CD4-positive, alpha-beta T cell treated with Interleukin-17A for 4 hours (primary cell): ENCODE measurements around the gene SPRTN.
"Not testable (repeated sequence)": the region's sequence is repeated elsewhere in the genome, so short reads cannot be mapped to it uniquely, and the experiment has no call there.

ENCODE experiments used
- DNase-seq: peaks from one replicate; pipeline ENCODE4 v3.0.0-alpha.2; 2020; ENCODE audit warnings: mixed read lengths

SPRTN gene

DNA sequence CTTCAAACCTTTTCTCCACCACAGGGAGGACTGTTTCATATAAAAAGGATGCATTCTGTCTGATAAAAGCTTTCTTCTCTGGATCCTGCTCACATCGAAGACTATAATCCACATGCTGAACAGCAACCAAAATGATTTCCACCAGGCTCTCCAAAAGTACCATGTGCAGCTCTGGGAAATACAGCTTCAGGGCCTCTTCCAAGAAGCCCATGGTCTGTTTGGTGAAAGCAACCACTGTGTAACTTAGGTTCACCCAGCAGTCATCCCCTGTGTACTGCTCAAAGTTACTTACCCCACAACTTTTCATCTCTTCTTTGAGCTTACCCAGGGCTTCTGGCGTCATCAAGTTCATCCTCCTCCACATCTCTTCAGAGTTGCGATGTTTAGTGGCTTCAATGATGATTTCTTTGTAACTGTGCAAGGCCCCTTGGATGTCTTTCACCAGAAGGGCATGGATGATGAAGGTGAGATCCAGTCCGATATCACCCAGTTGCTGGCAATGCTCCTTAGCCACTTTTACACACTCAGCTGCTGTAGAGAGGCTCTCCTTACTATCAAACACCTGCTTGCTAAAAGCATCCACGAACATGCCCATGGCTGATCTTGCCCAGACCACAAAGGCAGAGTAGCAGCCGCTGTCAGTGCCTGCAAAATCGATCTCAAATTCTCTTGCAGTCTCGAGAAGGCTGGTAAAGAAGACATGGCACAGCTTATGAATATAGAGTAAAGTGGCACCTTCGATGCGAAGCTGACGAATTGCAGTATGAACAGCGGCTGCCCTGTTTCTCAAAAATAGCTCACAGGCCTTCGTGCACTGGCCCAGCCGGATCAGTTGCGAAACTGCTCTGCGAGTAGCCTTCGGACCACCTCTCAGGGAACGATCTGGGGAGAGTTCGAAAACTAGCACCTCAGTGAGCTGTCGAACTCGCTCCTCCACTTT lies 2.2 kb upstream of the SPRTN start:
- no peak for DNase-seq

GRCh38 chr1:231337043-231337471 lies 1.0 kb upstream of the SPRTN start:
- DNase-seq = no peak

- peak; percentile 96 for DNase-seq
Observed at GRCh38 chr1:231337472-231338269, 422 bp upstream of the SPRTN start, which contains the start of gene EXOC8. Gene EXOC8 (minus strand): TSS chr1:231337852. CDS start chr1:231337745, 107 bp downstream.

GRCh38 chr1:231340328-231341013 lies 2.4 kb downstream of the SPRTN start:
- no peak for DNase-seq

GRCh38 chr1:231347961-231348360 lies 9.9 kb downstream of the SPRTN start:
- no peak for DNase-seq

DNA sequence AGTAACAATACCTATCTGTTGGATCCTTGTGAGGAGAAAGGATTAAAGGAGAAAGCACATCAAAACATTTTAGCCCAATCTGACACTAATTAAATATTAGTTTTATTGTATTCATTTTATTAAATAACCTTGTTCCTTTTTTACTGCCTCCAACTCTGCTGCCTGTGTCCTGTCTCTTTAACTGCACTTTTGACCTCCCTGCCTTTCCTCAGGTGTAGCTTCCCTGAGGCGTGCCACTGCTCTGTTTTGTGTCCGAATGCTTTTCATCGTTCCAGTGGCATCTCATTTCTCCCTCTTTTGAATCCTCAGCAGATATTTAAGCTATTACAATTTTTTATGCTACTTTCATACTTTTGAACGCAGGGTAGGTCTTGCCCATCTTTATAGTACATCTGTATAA lies 10.3 kb downstream of the SPRTN start:
- DNase-seq = no peak

- not testable (repeated sequence) for DNase-seq
Observed at GRCh38 chr1:231348856-231349255, 10.8 kb downstream of the SPRTN start.

DNA sequence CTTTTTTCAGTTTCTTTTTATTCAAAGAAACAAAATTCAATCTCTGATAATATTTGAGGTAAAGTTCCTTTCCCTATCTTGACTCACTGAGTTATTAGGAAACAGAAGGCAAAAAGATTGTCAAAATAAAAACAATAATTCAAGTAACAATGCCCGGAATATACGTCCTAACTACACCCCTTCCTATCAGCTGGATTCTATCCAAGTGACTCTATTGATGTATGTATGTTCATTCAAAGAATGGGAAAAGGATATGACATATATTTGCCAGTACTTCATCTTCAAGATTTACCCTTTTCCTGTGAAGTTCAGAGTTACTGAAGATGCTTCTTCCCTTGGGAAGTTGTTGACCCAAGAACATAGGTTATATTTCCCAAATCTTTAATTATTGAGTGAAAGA lies 13.7 kb downstream of the SPRTN start:
- no peak for DNase-seq

DNA sequence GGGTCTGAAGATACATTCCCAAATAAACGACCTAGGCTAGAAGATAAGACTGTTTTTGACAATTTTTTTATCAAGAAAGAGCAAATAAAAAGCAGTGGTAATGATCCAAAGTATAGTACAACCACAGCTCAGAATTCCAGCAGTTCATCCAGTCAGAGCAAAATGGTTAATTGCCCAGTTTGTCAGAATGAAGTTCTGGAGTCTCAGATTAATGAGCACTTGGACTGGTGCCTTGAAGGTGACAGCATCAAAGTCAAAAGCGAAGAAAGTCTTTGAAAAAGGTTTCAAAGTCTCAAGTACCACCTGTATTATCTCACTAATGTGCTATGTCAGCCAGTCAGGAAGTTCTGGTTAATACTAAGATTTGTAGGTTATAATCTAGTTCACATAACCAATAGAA lies 15.0 kb downstream of the SPRTN start:
- no peak for DNase-seq

- DNase-seq = no peak
Observed at GRCh38 chr1:231354330-231355020, 16.4 kb downstream of the SPRTN start.

DNA sequence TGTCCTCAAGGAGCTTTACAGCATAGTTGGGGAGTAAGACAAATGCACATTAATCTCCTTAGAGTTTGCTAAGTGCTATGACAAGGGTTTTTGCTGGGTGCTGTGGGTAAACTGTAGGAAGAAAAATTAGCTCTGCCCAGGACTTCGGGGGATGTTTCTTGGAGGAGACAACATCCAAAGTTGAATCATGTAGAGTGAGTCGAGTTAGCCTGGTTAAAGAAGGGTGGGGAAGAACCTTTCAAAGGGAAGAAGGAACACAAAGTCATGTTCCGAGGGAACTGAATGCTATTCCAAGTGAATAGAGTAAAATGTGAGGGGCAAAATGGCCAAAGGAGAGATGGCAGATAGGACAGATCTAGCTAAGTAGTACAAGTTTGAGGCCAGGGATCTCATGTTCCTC lies 17.1 kb downstream of the SPRTN start:
- DNase-seq = no peak

DNA sequence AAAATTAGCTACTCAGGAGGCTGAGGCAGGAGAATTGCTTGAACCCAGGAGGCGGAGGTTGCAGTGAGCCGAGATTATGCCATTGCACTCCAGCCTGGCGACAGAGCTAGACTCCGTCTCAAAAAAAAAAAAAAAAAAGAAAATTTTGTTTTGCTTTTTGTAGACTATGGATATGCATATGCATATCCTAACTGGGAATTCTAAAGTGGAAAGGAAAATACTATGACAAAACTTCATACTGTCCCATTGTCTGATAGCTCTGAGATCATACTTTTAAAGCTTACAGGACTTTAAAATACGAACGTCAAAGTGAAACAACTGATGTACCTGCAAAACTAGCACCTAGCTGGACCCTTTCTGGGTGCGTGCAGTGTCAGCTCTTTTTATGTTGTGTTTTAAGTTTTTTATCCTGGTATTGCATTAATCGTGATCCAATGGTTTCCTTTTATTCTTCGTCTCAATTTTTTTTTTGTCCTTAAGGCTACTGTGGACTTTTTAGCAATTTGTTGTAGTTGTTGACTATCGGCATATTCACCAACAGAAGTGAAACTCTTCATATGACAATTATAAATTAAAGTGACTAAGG lies 19.2 kb downstream of the SPRTN start:
- DNase-seq = no peak

DNA sequence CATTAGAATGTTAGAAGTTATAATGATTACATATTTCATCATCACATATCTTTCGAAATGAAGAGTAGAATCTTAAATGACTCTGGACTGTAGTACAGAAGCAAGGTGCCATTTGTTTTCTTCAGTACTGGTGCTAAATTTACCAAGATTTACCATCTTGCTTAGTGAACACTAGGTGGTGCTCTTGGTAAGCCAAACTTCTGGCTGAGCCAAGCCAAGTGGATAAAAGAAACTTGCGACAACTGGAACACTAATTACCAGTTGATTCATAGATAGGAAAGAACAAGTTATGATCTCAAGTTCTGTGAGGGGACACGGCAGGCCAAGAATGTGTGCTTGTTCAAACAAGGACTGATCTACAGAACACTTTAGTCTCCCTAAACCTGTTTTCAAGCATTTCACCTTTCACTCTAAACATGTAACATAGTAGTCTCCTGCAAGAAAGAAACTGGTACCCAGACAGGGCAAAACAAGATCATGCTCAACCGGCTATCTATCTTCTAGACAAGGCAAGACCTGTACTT lies 19.8 kb downstream of the SPRTN start:
- peak; percentile 50 for DNase-seq

- DNase-seq = no peak
Observed at GRCh38 chr1:231359113-231359512, 21.0 kb downstream of the SPRTN start.

DNA sequence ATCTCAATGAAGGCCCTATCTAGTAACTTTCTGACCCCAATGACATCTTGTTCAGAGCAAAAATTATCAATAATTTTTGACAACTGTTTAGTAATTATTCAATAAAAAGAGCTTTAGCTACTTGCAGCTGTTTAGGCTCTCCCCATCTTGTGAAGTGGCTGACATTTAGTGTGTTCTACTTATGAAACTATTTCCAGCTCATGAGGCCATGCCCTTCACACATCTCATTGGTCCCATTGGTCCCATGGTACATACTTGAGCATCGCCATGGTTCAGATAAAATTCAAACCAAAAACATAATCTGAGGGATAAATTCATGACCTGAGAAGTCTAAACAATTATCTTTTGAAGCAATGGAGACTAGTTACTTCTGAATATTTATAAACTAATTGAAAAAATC lies 24.2 kb downstream of the SPRTN start:
- DNase-seq = no peak

DNA sequence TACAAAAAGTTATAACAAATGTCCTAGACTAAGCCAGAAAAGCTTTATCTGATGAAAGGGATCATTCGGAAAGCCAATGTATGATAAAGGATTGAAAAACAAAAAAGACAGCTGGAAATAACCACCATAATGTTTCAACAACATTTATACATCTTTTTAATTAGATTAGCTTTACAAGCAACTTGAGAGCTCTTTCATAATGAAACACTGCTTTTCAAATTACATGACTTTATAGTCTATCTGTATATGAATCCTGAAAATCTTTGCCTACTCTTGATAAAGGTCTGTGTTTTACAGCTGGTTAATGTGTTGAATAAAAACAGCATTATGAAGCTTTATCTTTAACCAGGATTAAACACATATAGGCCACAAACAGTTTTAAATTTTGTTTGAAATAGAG lies 25.5 kb downstream of the SPRTN start:
- DNase-seq = no peak

DNA sequence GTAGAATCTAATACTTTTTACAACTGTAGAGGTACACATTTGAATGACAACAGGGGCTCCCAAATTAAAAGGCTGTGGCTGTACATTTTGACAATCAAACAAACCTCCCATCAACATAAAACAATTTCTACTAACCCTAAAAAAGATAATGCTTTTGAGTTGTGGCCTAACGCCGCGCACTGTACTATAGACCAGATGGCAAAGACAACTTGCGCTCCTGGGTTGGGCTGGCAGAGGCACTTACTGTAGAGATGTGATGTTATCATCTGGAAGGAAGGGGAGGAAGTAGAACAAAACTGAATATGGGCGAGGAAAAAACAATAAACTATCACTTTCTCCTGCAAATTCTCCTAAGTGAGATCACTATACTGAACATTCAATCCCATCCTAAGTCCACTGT lies 26.1 kb downstream of the SPRTN start:
- no peak for DNase-seq

DNA sequence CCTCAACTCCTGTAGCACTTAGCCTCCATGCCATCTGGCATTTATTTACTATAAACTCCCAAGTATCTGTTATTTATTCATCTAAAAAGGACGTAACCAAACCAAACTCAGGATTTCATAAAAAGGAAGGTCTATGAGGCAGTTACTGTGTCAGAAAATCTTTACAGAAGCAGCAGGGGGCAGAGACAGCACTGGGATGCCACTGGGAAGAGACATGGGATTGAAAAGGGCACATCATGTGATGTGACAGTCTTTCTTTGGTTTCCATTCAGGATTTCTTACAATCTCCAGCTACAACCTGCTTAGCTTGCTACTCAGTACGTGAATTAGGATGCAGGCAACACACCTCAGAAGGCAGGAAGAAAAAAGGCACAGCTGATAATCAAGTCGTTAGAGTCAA lies 31.2 kb downstream of the SPRTN start:
- DNase-seq = no peak

- no peak for DNase-seq
Observed at GRCh38 chr1:231372501-231372900, 34.4 kb downstream of the SPRTN start.

DNA sequence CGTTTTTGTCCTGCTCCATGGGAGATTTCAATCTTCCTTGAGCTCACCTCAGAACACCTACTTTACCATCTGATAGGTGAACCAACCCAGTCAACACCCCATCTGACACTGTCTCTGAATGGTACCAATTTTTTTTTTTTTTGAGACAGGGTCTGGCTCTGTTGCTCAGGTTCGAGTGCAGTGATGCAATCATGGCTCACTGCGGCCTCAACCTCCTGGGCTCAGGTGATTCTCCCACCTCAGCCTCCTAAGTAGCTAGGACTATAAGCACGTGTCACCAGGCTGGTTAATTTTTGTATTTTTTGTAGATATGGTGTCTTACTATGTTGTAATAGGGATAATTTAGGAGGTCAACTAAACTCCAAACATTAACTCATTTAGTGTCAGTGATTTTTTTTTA lies 36.3 kb downstream of the SPRTN start:
- DNase-seq = no peak

DNA sequence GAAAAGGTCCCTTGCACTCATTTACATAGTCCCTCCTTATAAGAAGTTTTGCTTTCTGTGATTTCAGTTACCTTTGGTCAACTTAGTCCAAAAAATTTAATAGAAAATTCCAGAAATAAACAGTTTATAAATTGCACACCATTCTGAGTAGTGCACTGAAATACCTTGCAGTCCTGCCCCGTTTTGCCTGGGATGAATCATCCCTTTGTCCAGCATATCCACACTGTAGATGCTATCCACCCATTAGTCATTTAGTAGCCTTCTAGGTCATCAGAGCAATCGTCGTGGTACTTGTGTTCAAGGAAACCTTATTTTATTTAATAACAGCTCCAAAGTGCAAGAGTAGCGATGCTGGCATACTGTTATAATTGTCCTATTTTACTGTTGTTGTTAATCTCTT lies 38.0 kb downstream of the SPRTN start:
- DNase-seq = no peak
